ENCODE data around the gene MRAS.

MRAS gene

DNA sequence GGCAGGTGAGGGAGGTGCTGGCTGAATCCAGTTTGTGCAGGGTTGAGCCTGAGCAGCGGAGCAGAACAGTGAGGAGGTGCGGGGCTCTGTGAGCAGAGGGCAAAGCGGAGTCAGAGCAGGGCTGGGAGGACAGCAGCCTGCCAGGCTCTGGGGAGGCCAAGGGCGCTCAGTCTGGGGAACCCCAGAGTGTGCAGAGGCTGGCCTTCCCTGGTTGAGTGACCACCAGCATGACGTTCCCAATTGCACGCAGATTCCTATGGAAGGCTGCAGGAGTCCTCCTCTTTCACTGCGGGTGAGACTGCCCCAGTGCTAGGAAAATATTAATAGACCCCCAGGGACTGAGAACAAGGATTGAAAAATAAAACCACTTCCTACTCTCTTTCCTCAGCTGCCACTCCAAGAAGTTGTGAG lies 13.2 kb downstream of the MRAS start:
- no peak for DNase-seq (ENCODE audit: extremely low read depth, low read depth)
- TF ChIP-seq, protein P1, sequence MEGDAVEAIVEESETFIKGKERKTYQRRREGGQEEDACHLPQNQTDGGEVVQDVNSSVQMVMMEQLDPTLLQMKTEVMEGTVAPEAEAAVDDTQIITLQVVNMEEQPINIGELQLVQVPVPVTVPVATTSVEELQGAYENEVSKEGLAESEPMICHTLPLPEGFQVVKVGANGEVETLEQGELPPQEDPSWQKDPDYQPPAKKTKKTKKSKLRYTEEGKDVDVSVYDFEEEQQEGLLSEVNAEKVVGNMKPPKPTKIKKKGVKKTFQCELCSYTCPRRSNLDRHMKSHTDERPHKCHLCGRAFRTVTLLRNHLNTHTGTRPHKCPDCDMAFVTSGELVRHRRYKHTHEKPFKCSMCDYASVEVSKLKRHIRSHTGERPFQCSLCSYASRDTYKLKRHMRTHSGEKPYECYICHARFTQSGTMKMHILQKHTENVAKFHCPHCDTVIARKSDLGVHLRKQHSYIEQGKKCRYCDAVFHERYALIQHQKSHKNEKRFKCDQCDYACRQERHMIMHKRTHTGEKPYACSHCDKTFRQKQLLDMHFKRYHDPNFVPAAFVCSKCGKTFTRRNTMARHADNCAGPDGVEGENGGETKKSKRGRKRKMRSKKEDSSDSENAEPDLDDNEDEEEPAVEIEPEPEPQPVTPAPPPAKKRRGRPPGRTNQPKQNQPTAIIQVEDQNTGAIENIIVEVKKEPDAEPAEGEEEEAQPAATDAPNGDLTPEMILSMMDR (IDR thresholded peaks at IDR 0.05; ENCODE audit: low read depth, low read length) = no peak

DNA sequence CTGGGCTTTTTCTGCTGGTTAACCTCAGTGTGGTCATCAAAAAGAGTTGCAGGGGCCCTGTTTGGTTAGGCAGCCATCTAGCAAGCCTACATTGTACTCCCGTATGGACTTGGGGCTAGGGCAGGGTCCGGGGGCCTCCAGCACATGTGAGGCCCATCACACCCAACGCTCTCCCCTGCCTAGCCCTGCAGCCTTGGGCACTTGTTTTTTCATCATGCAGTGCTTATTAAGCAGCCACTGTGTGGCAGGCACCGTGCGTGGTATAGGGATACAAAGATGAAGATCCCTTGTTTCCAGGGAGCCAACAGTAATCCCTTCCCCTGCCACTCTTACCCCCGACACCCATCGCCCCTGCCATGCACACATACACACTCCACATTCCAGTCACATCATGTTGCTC lies 14.2 kb downstream of the MRAS start:
- no peak for DNase-seq (ENCODE audit: extremely low read depth, low read depth)
- TF ChIP-seq, protein P1 (IDR thresholded peaks at IDR 0.05; ENCODE audit: low read depth, low read length) = no peak

DNA sequence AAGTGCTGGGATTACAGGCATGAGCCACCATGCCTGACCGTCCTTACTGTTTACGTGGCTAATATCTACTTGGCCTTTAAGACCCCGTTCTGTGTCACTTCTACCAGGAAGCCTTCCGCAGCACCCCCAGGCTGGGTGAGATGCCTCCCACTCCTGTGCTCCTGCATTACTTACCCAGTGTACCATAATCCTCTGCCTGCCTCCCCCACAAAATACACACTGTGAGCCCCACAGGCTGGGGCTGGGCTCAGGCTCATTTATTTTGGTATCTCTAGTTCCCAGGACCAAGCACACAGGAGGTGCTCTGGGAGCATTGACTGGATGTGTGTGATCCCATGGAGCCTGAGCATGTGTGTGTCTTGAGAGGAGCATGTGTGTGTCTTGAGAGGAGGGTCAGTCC lies 14.9 kb downstream of the MRAS start:
- TF ChIP-seq, protein P1 (IDR thresholded peaks at IDR 0.05; ENCODE audit: low read depth, low read length) = no peak
- no peak for DNase-seq (ENCODE audit: extremely low read depth, low read depth)

DNA sequence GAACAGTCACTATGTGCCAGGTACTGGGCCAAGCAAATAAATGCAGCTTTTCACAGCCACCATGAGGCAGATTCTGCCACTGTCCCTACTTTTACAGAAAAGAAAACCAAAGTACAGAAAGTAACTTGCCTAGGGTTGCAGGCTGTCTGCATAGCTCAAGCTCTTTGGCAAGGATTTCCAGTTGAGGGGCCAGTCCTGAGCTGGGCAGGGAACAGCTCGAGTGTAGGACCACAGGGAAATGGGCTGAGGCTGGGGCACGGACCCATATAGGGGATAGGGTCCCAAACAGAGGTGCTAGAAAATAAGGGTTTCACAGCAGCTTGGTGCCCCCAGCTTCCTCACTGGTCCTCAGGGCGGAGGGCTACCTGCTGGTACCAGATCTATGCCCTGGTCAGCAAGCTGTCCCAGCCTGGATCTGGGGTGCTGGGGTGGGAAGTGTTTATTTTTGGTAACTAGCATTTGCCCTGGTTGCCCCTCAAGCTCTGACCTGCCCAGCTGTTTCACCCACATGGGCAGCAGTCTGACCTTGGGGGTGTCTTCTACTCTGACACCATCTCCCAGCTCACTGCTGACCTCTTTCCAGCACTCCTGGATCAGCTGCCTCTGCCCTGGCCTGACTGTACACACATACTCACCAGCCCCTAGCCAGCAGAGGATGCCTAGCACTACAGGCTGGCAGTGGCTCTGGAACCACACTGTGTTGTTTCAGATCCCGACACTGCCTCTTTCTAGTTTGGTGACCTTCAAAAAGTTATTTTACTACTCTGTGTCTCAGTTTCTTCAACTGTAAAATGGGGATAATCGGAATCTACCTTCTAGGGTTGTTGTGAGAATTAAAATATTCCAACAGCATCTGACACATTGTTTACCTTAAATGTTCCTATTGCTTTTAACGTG lies 16.2 kb downstream of the MRAS start:
- DNase-seq (ENCODE audit: extremely low read depth, low read depth) = no peak
- TF ChIP-seq, protein P1 (IDR thresholded peaks at IDR 0.05; ENCODE audit: low read depth, low read length) = no peak

DNA sequence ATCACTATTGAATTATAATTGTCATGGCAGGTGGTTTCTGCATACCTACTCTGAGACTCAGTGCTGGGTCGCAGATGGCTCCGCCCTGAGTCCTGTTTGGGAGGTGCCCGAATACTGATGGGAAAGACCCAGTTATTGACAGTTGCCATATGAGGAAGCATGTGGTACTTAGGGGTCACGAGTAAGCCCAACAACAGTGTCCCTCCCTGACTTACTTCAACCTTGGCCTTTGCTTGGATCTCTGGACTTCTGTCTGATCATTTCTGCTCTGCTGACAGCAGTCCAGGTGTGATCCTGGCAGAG lies 16.8 kb downstream of the MRAS start:
- TF ChIP-seq, protein P1 (IDR thresholded peaks at IDR 0.05; ENCODE audit: low read depth, low read length) = no peak

DNA sequence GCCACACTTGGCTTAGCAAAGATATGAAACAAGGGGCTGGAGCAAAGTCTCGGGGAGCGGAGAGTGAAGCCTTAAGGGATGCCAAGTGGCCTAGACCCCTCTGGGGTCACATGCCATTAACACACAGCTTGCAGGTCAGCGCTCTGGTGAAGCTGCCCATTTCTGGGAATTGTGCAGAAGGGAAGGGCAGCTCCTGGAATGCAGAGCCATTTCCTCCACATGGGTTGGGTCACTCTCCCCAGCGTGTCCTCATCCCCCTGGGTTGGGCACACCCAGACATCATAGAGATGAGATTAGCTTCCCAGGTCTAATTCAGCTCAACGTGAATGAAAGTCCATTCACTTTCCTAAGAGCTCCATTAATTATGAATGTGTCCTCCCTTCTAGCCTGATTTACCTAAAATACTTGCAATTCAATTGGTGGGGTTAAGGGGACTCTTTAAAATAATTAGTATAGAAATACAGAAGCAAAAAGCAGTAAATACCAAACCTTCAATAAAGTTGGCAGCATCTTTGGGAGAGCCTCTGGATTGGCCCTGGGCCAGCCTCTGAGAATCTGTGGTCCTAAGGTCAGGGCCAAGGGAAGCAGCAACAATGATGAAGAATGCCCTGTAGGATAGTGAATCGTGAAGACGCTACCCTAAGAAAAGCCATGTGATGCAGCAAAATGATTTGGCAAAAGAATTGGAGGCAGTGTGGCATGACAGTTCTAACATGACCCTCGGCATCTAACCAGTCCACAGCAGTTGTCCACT lies 17.8 kb downstream of the MRAS start:
- DNase-seq (ENCODE audit: extremely low read depth, low read depth) = no peak
- TF ChIP-seq, protein P1 (IDR thresholded peaks at IDR 0.05; ENCODE audit: low read depth, low read length) = no peak

More for the DNA sequence above, 16.8 kb downstream of the MRAS start:
- no peak for DNase-seq (ENCODE audit: extremely low read depth, low read depth)

DNA sequence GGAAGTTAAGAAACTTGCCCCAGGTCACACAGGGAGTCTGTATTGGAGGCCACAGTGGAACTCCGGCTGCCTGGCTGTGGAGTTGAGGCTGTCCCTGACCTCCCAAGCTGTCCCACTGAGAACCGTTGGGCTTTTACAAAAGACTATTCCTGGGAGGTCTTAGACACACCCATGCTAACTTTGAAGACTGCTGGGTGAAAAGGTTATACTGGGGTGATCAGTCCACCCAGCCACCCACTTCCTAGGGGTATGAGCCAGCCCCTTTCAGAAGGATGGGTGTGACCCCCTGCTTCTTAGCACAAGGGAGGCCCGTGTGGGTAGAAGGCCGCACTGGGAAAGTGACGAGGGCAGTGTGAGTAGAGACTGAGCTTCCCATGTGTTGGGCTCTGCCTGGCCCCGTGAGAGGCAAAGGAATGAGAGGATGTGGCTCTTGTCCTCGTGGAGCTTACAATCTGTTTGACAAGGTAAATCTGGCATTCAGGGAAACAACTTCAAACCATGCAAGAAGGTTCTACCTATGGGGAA lies 19.0 kb downstream of the MRAS start:
- no peak for DNase-seq (ENCODE audit: extremely low read depth, low read depth)
- TF ChIP-seq, protein P1 (IDR thresholded peaks at IDR 0.05; ENCODE audit: low read depth, low read length) = no peak
